GM10847 (cell line): ENCODE data around the gene GNG7.

Experiments
- POLR2A ChIP-seq: IDR thresholded peaks from 2 replicates; pipeline ENCODE4 v1.6.1; 2011; ENCODE audit not compliant: insufficient read length; ENCODE audit errors: extremely low read depth

Gene GNG7

DNA sequence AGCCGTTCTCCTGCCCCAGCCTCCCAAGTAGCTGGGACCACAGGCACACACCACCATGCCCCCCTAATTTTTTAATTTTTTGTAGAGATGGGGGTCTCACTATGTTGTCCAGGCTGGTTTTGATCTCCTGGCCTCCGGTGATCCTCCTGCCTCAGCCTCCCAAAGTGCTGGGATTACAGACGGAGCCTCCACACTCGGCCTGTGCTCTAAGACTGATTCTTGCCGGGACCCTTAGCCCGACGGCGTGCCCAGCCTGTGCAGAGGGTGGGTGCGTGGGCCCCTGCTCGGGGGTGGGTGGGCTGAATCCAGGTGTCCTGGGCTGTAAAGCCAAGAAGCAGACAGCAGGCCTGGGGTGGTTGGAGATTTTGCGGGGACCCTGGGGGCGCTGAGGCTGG, 162.2 kb downstream of the GNG7 start:
- TF ChIP-seq POLR2A = no peak

DNA sequence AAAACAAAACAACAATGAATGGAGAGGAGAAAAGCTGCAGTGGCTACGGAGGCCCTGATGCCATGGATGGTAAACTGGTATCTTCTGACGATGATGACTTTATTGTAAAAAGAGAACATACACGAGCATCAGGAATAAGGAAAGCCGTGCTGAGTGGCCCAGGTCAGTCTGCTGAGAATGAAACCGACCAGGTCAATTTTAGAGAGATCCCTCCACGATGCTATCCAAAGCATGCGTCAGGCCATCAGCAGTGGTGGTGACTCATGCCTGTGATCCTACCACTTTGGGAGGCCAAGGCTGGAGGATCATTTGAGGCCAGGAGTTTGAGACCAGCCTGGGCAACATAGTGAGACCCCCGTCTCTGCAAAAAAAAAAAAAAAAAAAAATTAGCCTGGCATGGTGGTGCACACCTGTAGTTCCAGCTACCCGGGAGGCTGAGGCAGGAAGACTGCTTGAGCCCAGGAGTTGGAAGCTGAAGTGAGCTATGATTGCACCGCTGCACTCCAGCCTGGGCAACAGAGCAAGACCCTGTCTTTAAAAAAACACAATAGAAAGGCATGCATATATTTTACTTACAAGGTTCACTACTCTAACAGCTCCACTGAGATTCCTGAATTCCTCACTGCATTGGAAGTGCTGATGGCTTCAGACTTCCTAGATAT, 164.3 kb downstream of the GNG7 start:
- no peak for TF ChIP-seq POLR2A

DNA sequence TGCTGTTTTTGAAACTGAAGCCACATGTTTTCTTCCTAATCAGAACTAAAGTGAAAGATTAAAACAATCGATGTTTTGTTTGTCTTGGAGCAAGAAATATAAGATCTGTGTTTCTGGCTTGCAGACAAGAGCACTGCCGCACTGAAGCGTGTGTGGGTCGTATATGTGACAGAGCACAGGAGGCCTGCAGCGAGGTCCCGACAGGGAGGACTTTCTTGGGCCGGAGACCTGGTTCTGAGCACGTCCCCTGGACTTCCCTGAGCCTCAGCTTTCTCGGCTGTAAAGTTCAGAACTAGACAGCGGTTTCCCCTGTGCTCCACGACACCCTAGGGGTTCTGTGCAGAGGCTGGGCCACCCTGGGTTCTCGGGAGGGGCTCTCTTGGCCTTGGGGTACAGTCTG, 166.0 kb downstream of the GNG7 start:
- no peak for TF ChIP-seq POLR2A

DNA sequence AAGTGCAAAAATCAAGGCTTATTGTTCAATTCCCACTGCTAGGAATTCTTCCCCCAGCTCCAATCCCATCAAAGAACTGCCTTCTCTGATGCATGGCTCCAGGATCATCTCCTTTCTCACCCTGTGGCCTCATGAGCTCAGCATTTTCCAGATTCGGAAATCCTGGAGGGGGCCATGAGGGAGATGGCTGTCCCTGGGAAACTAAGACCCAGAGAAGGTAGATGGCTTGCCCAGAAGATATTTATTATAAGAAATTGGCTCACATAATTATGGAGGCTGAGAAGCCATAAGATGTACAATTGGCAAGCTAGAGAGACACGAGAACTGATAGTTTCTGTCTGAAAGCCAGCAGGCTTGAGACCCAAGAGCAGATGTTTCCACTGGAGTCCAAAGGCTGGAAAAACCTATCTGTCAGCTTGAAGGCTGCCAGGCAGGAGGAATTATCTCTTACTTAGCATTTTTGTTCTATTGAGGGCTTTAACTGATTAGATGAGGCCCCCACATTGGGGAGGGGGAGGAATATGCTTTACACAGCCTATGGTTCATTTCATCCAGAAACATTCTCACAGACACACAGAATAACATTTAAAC, 168.0 kb downstream of the GNG7 start:
- no peak for TF ChIP-seq POLR2A

DNA sequence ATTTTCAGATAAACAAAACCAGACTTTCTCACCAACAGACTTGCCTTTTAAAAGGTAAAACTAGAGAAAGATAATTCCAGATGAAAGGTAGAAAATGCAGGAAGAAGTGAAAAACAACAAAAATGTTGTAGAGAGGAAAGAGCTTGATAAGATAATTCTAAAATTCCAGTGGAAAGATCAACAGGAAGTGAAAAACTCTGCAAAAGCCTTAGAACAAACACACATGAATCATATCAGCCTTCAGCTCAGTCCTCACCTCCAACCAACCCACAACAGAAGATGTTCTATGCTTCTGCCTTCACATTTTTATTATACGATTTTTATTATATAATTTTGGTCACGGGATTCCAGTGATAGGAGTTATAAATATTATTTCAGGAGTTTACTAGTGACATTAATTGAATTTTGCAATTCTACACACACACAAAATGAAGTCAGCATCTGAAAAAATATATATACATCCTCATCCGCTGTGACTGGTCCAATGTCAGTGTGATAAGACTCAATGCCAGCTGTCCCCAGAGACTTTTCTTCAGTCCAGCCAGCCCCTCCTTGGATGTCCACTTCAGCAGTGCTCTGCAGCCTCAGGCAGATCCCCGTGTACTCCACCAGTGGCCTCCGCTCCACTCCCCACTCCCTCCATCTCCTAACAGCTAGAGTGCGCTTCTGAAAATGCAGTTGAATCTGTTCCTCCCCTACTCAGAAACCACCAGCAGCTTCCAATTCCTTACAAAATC, 168.6 kb downstream of the GNG7 start:
- no peak for TF ChIP-seq POLR2A

DNA sequence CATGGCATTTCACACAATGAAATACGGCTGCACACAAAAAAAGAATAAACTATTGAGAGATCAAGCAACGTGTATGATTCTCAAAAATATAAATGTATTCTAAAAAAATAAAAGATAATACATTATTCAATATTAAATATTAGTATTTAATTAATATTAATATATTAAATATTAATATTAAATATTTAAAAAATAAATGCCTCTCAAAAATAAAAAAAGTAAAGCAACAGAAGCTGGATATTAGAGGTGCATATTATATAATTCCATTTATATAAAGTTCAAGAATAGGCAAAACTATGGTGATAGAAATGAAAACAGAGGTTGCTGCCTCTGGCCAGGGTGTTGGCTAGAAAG, 169.4 kb downstream of the GNG7 start:
- no peak for TF ChIP-seq POLR2A

DNA sequence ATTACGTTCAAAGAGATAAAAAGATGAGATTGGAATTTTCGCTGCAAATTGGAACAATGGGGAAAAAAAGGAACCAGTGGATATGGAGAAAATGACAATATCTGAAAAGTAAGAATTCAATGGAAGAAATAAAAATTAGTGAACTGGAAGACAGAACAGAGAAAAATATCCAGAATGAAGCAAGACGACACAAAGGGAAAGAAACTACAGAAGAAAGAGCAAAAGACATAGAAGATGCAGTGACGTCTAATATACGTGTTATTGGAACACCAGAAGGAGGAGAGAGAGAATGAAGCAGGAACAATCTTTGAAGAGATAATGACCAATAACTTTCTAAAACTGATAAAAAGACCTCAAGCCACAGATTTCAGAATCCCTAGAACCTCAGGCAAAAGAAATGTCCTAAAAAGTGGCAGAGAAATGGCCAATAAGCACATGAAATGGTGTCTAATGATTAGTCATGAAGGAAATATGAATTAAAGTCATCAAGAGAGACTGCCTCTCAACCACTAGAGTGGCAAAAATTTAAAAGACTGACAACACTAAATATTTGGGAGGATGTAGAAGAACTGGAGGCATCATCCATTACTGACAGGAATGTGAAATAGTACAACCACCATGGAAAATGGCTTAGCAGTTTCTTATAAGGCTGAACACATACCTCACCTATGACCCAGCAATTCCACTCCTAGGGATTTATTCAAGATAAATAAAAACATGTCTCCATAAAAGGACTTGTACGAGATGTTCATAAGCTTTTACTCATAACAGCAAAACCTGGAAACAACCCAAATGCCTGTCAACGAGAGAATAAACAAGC, 170.0 kb downstream of the GNG7 start:
- no peak for TF ChIP-seq POLR2A

DNA sequence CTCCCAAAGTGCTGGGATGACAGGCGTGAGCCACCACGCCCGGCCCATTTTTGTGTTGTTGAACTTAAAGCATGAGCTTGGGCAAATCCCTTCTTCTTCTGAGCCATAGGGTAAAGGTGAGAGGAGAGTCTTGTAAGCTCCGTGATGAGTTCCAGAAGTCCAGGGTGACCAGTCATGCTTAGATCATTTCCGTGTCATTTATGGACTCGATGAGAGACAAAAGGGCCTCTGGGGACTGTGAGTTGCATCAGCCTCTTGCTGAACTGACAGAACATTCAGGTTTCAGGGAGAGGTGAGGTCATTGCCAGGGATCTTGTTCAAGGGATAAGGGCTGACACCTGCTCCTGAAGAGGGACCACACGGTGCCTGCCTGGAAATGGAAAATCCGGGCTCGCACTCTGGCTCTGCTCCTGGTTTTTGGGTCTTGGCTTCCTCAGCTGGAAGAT, 173.0 kb downstream of the GNG7 start:
- no peak for TF ChIP-seq POLR2A

DNA sequence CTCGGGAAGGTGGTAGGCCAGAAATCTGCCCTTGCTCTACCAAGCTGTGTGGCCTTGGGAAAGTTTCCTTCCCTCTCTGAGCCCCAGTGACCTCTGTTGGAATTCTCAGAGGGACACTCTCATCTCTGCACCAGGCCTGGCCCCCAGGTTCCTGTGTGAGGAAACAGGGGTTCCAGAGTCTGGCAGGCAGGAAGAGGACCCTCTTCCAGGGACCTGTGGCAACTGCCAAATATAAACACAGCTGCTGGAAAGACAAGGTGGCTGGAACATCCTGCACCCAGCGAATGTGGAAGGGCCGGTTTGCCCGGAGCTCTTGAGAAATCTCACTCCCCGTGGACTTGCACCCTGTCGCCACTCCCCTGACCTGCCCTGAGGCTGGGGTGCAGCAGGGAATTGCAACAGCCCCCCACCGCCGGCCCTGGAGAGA, 173.8 kb downstream of the GNG7 start:
- TF ChIP-seq POLR2A = no peak

DNA sequence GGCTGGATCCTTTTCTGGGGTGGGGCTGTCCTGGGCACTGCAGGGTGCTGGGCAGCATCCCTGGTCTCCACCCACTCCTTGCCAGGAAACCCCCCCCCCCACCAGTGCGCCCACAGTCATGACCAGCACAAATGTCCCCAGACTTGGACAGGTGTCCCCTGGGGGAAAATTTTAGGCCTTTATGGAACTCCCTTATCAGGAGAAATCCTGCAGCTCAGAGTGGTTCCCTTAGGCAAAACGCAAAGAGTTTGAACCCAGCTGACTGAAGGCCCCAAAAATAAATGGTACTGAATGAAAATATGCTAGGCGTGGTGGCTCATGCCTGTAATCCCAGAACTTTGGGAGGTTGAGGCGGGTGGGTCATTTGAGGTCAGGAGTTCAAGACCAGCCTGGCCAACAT, 174.8 kb downstream of the GNG7 start:
- no peak for TF ChIP-seq POLR2A

DNA sequence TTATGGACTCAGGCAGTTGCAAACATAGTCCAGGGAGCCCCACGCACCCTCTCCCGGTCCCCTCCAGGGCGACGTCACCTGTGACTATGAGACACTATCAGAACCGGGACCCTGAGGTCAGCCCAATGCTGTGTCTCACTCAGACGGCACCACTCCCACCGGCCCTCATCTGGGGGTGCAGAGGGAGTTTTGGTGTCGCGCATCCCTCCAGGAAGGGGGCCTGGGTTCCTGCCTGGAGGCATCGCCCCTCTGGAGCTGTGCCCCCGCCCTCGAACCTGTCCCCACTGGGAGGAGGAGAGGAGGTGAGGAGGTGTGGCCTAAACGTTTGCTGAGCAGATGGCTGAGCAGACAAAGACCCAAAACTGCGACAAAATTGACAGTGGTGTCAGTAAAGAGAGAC, 175.3 kb downstream of the GNG7 start:
- no peak for TF ChIP-seq POLR2A

DNA sequence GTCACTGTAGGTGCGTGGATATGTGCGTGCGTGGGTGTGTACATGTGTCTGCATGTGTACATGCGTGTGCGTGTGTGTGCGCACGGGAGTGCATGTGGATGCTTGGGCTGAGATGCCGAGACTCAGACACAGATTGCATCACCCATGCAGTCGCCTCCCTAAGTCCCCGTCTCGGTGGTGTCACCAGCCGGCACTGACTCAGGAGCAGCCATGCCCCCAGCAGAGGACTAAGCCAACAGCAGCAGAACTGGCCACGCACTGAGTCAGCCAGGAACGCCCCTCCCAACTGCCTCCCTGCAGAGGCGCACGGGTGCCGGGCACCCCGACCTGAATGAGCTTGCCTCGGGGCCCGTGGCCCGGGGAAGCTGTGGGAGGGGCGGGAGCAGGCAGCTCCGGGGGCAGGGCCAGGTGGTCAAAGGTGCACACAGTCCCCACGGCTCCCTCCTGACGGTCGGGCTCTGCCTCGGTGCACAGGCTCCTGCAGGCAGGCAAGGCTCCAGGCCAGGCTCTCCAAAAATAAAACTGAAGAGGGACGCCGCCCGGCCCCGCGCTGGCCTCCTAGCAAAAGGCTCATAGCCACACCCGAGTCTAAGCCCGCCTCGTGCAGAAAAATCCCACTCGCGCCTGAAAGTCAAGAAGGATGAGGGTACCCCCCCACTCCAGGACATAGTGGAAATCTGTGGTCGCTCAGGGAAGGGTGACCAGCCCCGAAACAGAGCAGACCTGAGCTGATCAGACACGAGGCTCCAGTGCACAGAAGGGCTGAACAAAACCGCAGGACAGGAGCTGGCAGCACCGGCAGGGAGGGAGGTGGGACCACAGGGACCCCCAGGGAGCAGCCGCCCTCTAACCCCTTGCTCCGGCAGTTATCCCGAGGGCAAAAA, 177.4 kb downstream of the GNG7 start:
- no peak for TF ChIP-seq POLR2A

DNA sequence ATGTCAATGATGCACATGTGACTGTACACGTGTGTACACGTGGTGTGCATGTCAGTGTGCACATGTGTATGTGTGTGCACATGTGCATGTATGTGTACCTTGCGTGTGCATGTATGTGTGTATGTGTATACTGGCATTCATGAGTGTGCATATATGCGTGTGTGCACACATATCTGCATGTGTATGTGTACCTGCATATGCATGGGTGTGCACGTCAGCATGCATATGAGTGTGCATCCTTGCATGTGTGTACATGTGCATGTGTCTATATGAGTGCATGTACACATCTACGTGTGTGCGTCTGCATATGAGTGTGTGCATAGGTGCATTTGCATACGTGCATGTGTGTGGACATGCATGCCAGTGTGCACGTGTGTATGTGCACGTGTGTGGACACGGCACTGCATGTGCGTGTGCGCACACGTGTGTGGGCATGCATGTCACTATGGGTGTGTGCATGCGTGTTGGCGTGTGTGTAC, 178.1 kb downstream of the GNG7 start:
- no peak for TF ChIP-seq POLR2A

DNA sequence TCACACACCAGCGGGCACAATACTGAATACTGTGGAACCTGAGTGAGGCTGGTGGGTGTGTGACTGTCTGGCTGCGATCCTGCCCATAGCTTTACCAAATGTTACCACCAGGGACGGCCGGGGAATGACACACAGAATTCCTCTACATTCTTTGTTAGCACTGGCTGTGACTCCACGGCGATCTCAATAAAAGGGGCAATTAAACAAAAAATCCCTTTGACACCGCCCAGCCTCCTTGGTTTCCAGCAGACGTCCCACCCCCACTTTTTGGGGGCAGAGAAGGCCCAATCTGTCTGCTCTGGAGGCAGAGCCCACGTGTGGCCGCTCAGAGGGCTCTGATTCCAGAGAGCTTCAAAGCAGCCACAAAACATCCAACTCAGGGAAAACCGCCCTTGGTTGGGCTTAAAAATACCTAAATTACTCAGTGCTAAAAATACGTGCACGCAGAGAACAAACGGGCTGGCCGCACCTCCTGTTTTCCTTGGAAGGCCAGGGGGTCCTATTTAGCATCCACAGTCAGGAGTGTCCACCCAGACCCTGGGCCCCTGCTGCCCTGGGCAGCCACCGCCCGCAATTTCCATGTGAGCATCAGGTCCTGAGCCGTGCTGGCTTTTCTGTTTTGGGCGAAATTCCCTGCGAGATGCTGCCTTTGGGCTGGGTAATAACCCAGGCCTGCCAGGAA, 178.7 kb downstream of the GNG7 start:
- no peak for TF ChIP-seq POLR2A
